ENCODE data around the gene ARMC6. TPM values are rescaled to one million over a fixed set of nuclear protein-coding genes. Genes with fewer than 3 reads are reported as not detected.

Gene ARMC6
- total RNA-seq, 1 donor from 2014 or later: 47.4 TPM

Other genes starting within 250 kb of the ARMC6 start
- gene COMP, start 242.3 kb upstream of the ARMC6 start, total RNA-seq: not detected
- 28.9 TPM for gene UPF1, start 201.6 kb upstream of the ARMC6 start, total RNA-seq
- gene CERS1, start 137.4 kb upstream of the ARMC6 start, total RNA-seq: 23.4 TPM
- 78.3 TPM for gene COPE, start 114.2 kb upstream of the ARMC6 start, total RNA-seq
- gene DDX49, start 113.9 kb upstream of the ARMC6 start, total RNA-seq: 45.7 TPM
- 12.8 TPM for gene HOMER3, start 92.4 kb upstream of the ARMC6 start, total RNA-seq
- 102 TPM for gene SUGP2, start 86 bp upstream of the ARMC6 start, total RNA-seq
- 12.6 TPM for gene SLC25A42, start 30.4 kb downstream of the ARMC6 start, total RNA-seq
- 6.2 TPM for gene TMEM161A, start 104.9 kb downstream of the ARMC6 start, total RNA-seq
- not detected for gene MEF2B, start 136.7 kb downstream of the ARMC6 start, total RNA-seq
- 14.5 TPM for gene BORCS8, start 158.5 kb downstream of the ARMC6 start, total RNA-seq
- gene RFXANK, start 158.7 kb downstream of the ARMC6 start, total RNA-seq: 14.5 TPM
- gene NR2C2AP, start 169.8 kb downstream of the ARMC6 start, total RNA-seq: 12.6 TPM
- 161 TPM for gene NCAN, start 178.4 kb downstream of the ARMC6 start, total RNA-seq
- not detected for gene TM6SF2, start 239.7 kb downstream of the ARMC6 start, total RNA-seq

Data from occipital lobe (tissue), 1 donor.